ENCODE data around the gene TTC28. TPM values are rescaled to one million over a fixed set of nuclear protein-coding genes. Genes with fewer than 3 reads are reported as not detected.

TTC28 gene
- total RNA-seq, 1 donor from 2014 or later, result 46.2 TPM

DNA sequence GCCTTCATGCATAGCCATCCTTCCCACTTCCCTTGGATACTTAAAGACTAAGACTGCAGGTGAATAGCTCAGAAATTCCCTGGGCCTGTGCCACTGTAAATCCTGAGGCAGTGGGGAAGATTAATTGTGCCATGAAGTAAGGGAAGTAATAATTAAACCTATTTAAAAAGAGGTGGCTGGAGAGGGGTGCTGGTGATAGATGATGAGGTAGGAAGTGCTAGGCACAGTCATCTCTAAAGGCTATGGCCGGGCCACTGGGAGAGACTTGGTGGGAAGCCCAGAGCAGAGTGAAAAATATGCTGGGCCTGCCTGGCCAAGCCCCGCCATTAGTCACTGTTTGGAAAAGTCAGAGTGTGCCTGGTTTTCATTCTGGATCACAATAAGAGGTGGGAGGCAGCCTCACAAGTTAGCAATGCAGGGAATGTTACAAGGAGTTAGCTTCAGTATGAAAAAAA lies 563.4 kb downstream of the TTC28 start:
- H3K4me1 ChIP-seq, result peaks cover 29% of the 10 kb centered on the region
- peaks cover 26% of the 10 kb centered on the region for H3F3A ChIP-seq (ENCODE audit: low read depth)
- H3K27me3 Mint-ChIP-seq (ENCODE audit: insufficient read depth, low read depth), result no peaks in the 10 kb centered on the region
- H3K9ac ChIP-seq, result no peak overlapping the region
- no peak overlapping the region for H3K27ac Mint-ChIP-seq
- DNase-seq (ENCODE audit: low spot score), result no peak
- no peak overlapping the region for H2AFZ ChIP-seq (replicated peaks)
- peaks cover 49% of the 10 kb centered on the region for H3K4me1 Mint-ChIP-seq
- TF ChIP-seq, protein P1, sequence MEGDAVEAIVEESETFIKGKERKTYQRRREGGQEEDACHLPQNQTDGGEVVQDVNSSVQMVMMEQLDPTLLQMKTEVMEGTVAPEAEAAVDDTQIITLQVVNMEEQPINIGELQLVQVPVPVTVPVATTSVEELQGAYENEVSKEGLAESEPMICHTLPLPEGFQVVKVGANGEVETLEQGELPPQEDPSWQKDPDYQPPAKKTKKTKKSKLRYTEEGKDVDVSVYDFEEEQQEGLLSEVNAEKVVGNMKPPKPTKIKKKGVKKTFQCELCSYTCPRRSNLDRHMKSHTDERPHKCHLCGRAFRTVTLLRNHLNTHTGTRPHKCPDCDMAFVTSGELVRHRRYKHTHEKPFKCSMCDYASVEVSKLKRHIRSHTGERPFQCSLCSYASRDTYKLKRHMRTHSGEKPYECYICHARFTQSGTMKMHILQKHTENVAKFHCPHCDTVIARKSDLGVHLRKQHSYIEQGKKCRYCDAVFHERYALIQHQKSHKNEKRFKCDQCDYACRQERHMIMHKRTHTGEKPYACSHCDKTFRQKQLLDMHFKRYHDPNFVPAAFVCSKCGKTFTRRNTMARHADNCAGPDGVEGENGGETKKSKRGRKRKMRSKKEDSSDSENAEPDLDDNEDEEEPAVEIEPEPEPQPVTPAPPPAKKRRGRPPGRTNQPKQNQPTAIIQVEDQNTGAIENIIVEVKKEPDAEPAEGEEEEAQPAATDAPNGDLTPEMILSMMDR (IDR thresholded peaks at IDR 0.05), result no peak
- TF ChIP-seq EZH2 (IDR thresholded peaks at IDR 0.05), result no peak
- no peak for TF ChIP-seq EZH2phosphoT487 (IDR thresholded peaks at IDR 0.05)
- no peaks in the 10 kb centered on the region for H3K36me3 ChIP-seq
- no peak overlapping the region for H3K4me2 ChIP-seq
- peaks cover 24% of the 10 kb centered on the region for H4K20me1 ChIP-seq (ENCODE audit: low read depth)
- H3K27ac ChIP-seq, result no peak overlapping the region
- H3K4me3 ChIP-seq, result no peak overlapping the region
- no peaks in the 10 kb centered on the region for H3K79me2 ChIP-seq (ENCODE audit: low read depth)
- no peaks in the 10 kb centered on the region for H3K9me3 ChIP-seq (ENCODE audit: low read depth)
- no peaks in the 10 kb centered on the region for H3K9me3 Mint-ChIP-seq
- no peaks in the 10 kb centered on the region for H3K27me3 ChIP-seq
- H3K4me3 Mint-ChIP-seq, result no peak overlapping the region
- peaks cover 6% of the 10 kb centered on the region for H3K36me3 Mint-ChIP-seq

DNA sequence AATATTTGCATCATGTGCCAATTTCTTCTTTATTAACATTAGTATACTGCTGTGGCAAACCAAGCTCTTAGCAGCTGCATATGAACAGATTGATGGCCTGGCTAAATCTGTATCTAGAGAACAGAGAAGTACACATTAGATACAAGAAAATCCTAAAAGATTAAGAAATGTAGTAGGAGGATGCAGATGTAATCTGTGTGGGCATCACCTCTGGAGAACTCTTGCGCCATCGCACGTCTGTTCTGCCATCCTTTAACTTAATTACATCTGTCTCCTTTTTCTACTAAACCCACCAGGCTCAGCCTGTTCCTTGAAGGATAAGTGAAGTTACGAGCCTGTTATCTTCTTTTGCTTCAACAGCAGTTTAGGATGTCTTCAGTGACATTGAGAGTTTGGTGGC lies 564.2 kb downstream of the TTC28 start:
- no peaks in the 10 kb centered on the region for H3K9me3 Mint-ChIP-seq
- TF ChIP-seq EZH2phosphoT487 (IDR thresholded peaks at IDR 0.05) (no peak), EZH2 (IDR thresholded peaks at IDR 0.05) (no peak)
- H3K9ac ChIP-seq, result no peak overlapping the region

GRCh38 chr22:28112548-28113043 lies 567.0 kb downstream of the TTC28 start:
- Mint-ChIP-seq H3K9me3 (no peaks in the 10 kb centered on the region), H3K4me3 (peak overlapping the region; percentile 50), H3K4me1 (peaks cover 65% of the 10 kb centered on the region), H3K36me3 (peaks cover 13% of the 10 kb centered on the region), H3K27ac (peak overlapping the region; percentile 99), H3K27me3 (ENCODE audit: insufficient read depth, low read depth) (no peaks in the 10 kb centered on the region)
- Histone ChIP-seq H3K4me1 (peaks cover 29% of the 10 kb centered on the region), H4K20me1 (ENCODE audit: low read depth) (peaks cover 32% of the 10 kb centered on the region), H3K4me2 (peak overlapping the region; percentile 59), H3K79me2 (ENCODE audit: low read depth) (no peaks in the 10 kb centered on the region), H3K9me3 (ENCODE audit: low read depth) (no peaks in the 10 kb centered on the region), H3K36me3 (no peaks in the 10 kb centered on the region), H3K27me3 (no peaks in the 10 kb centered on the region), H3K4me3 (peak overlapping the region; percentile 15), H2AFZ (replicated peaks) (no peak overlapping the region), H3F3A (ENCODE audit: low read depth) (peaks cover 30% of the 10 kb centered on the region), H3K9ac (no peak overlapping the region), H3K27ac (peak overlapping the region; percentile 55)
- peak; percentile 84 for DNase-seq (ENCODE audit: low spot score)
- TF ChIP-seq, protein P1 (IDR thresholded peaks at IDR 0.05), result peak; percentile 52
- TF ChIP-seq EZH2phosphoT487 (IDR thresholded peaks at IDR 0.05), result peak; percentile 33
- no peak for TF ChIP-seq EZH2 (IDR thresholded peaks at IDR 0.05)

More for the DNA sequence above, 564.2 kb downstream of the TTC28 start:
- no peak overlapping the region for H3K4me3 ChIP-seq
- no peak overlapping the region for H2AFZ ChIP-seq (replicated peaks)
- H3K27ac Mint-ChIP-seq, result peak overlapping the region; percentile 18
- no peaks in the 10 kb centered on the region for H3K79me2 ChIP-seq (ENCODE audit: low read depth)
- H3K4me1 Mint-ChIP-seq, result peaks cover 46% of the 10 kb centered on the region
- no peak overlapping the region for H3K27ac ChIP-seq
- H3K4me2 ChIP-seq, result no peak overlapping the region
- H3K36me3 ChIP-seq, result no peaks in the 10 kb centered on the region
- H3F3A ChIP-seq (ENCODE audit: low read depth), result peaks cover 30% of the 10 kb centered on the region
- DNase-seq (ENCODE audit: low spot score), result no peak
- H3K4me3 Mint-ChIP-seq, result no peak overlapping the region
- peaks cover 27% of the 10 kb centered on the region for H3K4me1 ChIP-seq
- H4K20me1 ChIP-seq (ENCODE audit: low read depth), result peaks cover 23% of the 10 kb centered on the region
- no peaks in the 10 kb centered on the region for H3K27me3 ChIP-seq
- no peaks in the 10 kb centered on the region for H3K27me3 Mint-ChIP-seq (ENCODE audit: insufficient read depth, low read depth)
- H3K9me3 ChIP-seq (ENCODE audit: low read depth), result no peaks in the 10 kb centered on the region
- H3K36me3 Mint-ChIP-seq, result peaks cover 6% of the 10 kb centered on the region

DNA sequence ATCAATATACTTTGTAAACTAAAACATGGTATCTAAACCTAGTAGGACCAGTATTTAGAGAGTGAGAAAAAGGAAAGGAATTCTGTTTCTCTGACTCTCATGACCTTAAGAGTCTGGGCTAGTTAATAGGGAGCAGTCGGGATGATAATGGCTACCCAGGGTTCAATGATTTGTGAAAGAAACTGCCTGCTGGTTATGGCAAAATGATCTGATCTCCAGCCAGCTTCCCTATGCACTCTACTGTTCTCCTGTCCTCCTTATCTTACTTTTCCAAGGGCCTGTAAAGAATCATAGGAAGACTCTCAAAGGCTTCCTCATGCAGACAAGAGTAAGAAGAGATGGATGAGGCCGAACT lies 567.5 kb downstream of the TTC28 start:
- H2AFZ ChIP-seq (replicated peaks), result no peak overlapping the region
- Mint-ChIP-seq H3K27ac (peak overlapping the region; percentile 99), H3K4me3 (peak overlapping the region; percentile 50)

More for the DNA sequence above, 567.5 kb downstream of the TTC28 start:
- H3K4me1 Mint-ChIP-seq, result peaks cover 67% of the 10 kb centered on the region
- H3K27ac ChIP-seq, result peak overlapping the region; percentile 55
- H3K36me3 Mint-ChIP-seq, result peaks cover 17% of the 10 kb centered on the region
- peaks cover 30% of the 10 kb centered on the region for H3F3A ChIP-seq (ENCODE audit: low read depth)
- H3K4me2 ChIP-seq, result peak overlapping the region; percentile 59
- peaks cover 29% of the 10 kb centered on the region for H3K4me1 ChIP-seq
- H3K4me3 ChIP-seq, result peak overlapping the region; percentile 15
- H3K36me3 ChIP-seq, result no peaks in the 10 kb centered on the region
- no peaks in the 10 kb centered on the region for H3K27me3 Mint-ChIP-seq (ENCODE audit: insufficient read depth, low read depth)
- H3K9me3 ChIP-seq (ENCODE audit: low read depth), result no peaks in the 10 kb centered on the region
- H3K27me3 ChIP-seq, result no peaks in the 10 kb centered on the region
- H3K9ac ChIP-seq, result no peak overlapping the region
- H3K9me3 Mint-ChIP-seq, result no peaks in the 10 kb centered on the region
- DNase-seq (ENCODE audit: low spot score), result no peak
- TF ChIP-seq EZH2phosphoT487 (IDR thresholded peaks at IDR 0.05) (peak; percentile 20), EZH2 (IDR thresholded peaks at IDR 0.05) (no peak)
- TF ChIP-seq, protein P1 (IDR thresholded peaks at IDR 0.05), result no peak
- H3K79me2 ChIP-seq (ENCODE audit: low read depth), result no peaks in the 10 kb centered on the region
- H4K20me1 ChIP-seq (ENCODE audit: low read depth), result peaks cover 32% of the 10 kb centered on the region
